ENCODE measurements around the gene ATAD3C. TPM values are rescaled to one million over a fixed set of nuclear protein-coding genes. Genes with fewer than 3 reads are reported as not detected.

The ATAD3C gene
- polyA plus RNA-seq, 3 donors: not detected

DNA sequence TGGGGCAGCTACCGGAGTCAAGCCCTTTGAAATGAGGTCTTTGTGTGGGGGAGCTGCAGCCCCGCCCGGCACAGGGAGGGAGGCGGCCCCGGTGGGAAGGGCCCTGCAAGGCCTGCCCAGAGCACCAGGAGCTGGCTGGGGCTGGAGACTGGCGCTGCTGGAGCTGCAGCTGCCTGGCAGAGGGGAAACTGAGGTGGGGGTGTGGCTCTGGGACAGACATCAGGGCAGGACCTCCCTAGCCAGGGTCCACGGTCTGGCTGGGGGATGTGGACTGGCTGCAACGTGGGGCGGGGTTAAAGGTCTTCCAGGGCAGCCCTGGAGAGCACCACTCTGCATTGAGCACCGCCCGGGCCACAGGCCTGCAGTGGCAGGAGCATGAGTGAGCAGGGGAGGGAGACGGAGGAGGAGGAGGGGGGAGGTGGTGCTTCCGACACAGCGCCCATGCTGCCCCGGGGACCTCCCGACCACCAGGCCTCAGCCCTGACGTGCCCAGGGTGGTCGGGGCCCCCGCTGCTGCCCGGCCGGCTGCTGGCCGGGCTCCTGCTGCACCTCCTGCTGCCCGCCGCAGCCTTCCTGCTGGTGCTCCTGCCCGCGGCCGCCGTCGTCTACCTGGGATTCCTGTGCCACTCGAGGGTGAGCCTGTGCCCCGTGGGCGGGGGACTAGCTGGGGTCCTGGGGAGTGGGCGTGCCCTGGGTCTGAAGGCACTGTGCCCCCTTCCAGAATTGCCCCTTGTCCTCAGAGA lies 23.6 kb upstream of the ATAD3C start:
- Histone ChIP-seq H3K4me1 (ENCODE audit: control insufficient read depth in 1 of 2, insufficient read depth in 2 of 2, low read length in 2 of 2) (no peaks in the 10 kb centered on the region), H3K4me2 (replicated peaks; ENCODE audit: extremely low read depth, low read length, poor library complexity, severe bottlenecking) (no peak overlapping the region), H3K27ac (ENCODE audit: low read depth in 1 of 2, low read length in 2 of 2) (no peak overlapping the region), H2AFZ (ENCODE audit: insufficient read depth, low read depth, low read length, poor library complexity, severe bottlenecking) (no peak overlapping the region), H3K9ac (ENCODE audit: insufficient read depth, low read length, poor library complexity, severe bottlenecking) (no peak overlapping the region), H3K9me3 (replicated peaks in 1 of 2; ENCODE audit: control insufficient read depth in 1 of 2, insufficient read depth in 1 of 2, low read length in 2 of 2) (no peaks in the 10 kb centered on the region), H4K20me1 (ENCODE audit: insufficient read depth, low read length) (no peaks in the 10 kb centered on the region), H3K27me3 (ENCODE audit: control insufficient read depth in 2 of 2, insufficient read depth in 2 of 2, low read length in 2 of 2) (peaks cover 0 to 37% of the 10 kb centered on the region in 2 donors), H3K79me2 (ENCODE audit: insufficient read depth, low read length) (no peaks in the 10 kb centered on the region), H3K4me3 (replicated peaks in 1 of 3; ENCODE audit: low read depth in 2 of 3, low read length in 3 of 3) (no peak overlapping the region), H3K36me3 (replicated peaks in 1 of 2; ENCODE audit: control insufficient read depth in 1 of 2, insufficient read depth in 2 of 2, low read length in 2 of 2) (no peaks in the 10 kb centered on the region)
- TF ChIP-seq, protein P1, sequence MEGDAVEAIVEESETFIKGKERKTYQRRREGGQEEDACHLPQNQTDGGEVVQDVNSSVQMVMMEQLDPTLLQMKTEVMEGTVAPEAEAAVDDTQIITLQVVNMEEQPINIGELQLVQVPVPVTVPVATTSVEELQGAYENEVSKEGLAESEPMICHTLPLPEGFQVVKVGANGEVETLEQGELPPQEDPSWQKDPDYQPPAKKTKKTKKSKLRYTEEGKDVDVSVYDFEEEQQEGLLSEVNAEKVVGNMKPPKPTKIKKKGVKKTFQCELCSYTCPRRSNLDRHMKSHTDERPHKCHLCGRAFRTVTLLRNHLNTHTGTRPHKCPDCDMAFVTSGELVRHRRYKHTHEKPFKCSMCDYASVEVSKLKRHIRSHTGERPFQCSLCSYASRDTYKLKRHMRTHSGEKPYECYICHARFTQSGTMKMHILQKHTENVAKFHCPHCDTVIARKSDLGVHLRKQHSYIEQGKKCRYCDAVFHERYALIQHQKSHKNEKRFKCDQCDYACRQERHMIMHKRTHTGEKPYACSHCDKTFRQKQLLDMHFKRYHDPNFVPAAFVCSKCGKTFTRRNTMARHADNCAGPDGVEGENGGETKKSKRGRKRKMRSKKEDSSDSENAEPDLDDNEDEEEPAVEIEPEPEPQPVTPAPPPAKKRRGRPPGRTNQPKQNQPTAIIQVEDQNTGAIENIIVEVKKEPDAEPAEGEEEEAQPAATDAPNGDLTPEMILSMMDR (IDR thresholded peaks at IDR 0.05): no peak
- H3K4me3 Mint-ChIP-seq: peak overlapping the region in 1 of 2 donors; percentile 59
- H3K36me3 Mint-ChIP-seq: no peaks in the 10 kb centered on the region
- no peaks in the 10 kb centered on the region for H3K4me1 Mint-ChIP-seq
- no peak overlapping the region for H3K27ac Mint-ChIP-seq
- peaks cover 0 to 5% (median 0%) of the 10 kb centered on the region in 7 donors for H3K9me3 Mint-ChIP-seq
- WGBS (ENCODE audit: insufficient coverage): 54% methylated on average over 27 of the region's 33 CpGs
- peaks cover 34 to 84% (median 46%) of the 10 kb centered on the region in 3 donors for H3K27me3 Mint-ChIP-seq (ENCODE audit: low read depth in 3 of 3)
- no peak for DNase-seq
- intact Hi-C loops (cut with micrococcal nuclease): no loop called here

GRCh38 chr1:1426496-1427105 lies 22.9 kb upstream of the ATAD3C start:
- peaks cover 34 to 84% (median 45%) of the 10 kb centered on the region in 3 donors for H3K27me3 Mint-ChIP-seq (ENCODE audit: low read depth in 3 of 3)
- TF ChIP-seq, protein P1 (IDR thresholded peaks at IDR 0.05): no peak
- peaks cover 0 to 32% of the 10 kb centered on the region in 2 donors for H3K27me3 ChIP-seq (ENCODE audit: control insufficient read depth in 2 of 2, insufficient read depth in 2 of 2, low read length in 2 of 2)
- no peaks in the 10 kb centered on the region for H3K36me3 Mint-ChIP-seq
- 13% methylated on average over 9 of the region's 19 CpGs for WGBS (ENCODE audit: insufficient coverage)
- no peak for DNase-seq
- H3K4me2 ChIP-seq (replicated peaks; ENCODE audit: extremely low read depth, low read length, poor library complexity, severe bottlenecking): no peak overlapping the region
- peaks cover 0 to 5% (median 0%) of the 10 kb centered on the region in 7 donors for H3K9me3 Mint-ChIP-seq
- H3K27ac Mint-ChIP-seq: no peak overlapping the region
- H3K9ac ChIP-seq (ENCODE audit: insufficient read depth, low read length, poor library complexity, severe bottlenecking): no peak overlapping the region
- no peak overlapping the region for H2AFZ ChIP-seq (ENCODE audit: insufficient read depth, low read depth, low read length, poor library complexity, severe bottlenecking)
- intact Hi-C loops (cut with micrococcal nuclease): no loop called here
- no peaks in the 10 kb centered on the region for H4K20me1 ChIP-seq (ENCODE audit: insufficient read depth, low read length)
- H3K4me3 ChIP-seq (replicated peaks in 1 of 3; ENCODE audit: low read depth in 2 of 3, low read length in 3 of 3): no peak overlapping the region
- H3K9me3 ChIP-seq (replicated peaks in 1 of 2; ENCODE audit: control insufficient read depth in 1 of 2, insufficient read depth in 1 of 2, low read length in 2 of 2): no peaks in the 10 kb centered on the region
- no peaks in the 10 kb centered on the region for H3K79me2 ChIP-seq (ENCODE audit: insufficient read depth, low read length)
- H3K4me1 ChIP-seq (ENCODE audit: control insufficient read depth in 1 of 2, insufficient read depth in 2 of 2, low read length in 2 of 2): no peaks in the 10 kb centered on the region
- H3K36me3 ChIP-seq (replicated peaks in 1 of 2; ENCODE audit: control insufficient read depth in 1 of 2, insufficient read depth in 2 of 2, low read length in 2 of 2): no peaks in the 10 kb centered on the region
- H3K27ac ChIP-seq (ENCODE audit: low read depth in 1 of 2, low read length in 2 of 2): no peak overlapping the region
- H3K4me3 Mint-ChIP-seq: peak overlapping the region in 1 of 2 donors; percentile 59
- H3K4me1 Mint-ChIP-seq: no peaks in the 10 kb centered on the region
